ENCODE results near the gene KRT81. TPM values are rescaled to one million over a fixed set of nuclear protein-coding genes. Genes with fewer than 3 reads are reported as not detected.

The KRT81 gene
- total and polyA plus RNA-seq, 7 donors = 0.03 to 0.14 TPM; not detected in 5

DNA sequence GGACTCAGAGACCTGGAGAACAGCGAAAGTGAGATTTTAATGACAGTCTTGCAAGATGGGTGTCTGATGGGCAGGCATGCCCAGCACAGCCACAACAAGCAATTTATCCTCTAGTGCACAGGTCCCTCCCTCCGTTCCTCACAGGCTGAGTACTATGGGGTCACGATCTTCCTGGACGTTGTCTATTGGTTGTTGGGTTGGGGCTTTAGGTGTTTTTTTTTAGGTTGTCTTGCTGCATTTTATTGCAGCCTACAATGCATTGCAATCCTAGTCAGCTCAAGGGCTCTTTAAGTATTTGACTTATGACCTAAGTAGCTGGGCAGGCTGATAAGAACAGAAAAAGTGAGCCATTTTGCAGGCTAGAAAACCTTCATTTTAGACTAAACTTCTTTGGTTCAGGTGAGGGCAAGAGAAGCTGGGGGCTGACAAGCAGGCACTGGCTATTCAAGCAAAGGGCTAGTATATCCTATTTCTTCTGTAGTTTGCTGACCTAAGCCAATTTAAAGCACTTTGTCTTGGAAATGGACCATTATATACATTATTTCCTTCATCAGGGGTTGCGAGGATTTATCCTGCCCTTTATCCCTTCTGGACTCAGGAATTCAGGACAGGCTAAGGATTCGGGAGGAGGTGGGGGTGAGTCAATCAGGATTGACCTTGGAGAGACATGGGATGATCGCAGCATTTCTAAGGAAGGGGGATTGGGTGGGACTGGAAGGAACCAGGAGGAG, 52.3 kb downstream of the KRT81 start:
- peaks cover 8% of the 10 kb centered on the region for H3K4me1 ChIP-seq
- 90 to 95% (median 91%) methylated on average over 7 of the region's 7 CpGs for WGBS, 3 donors
- H3K27me3 ChIP-seq (ENCODE audit: insufficient read depth in 3 of 3, low read length in 2 of 3) = peaks cover 0 to 8% (median 5%) of the 10 kb centered on the region in 3 donors
- H3K27ac ChIP-seq = no peak overlapping the region
- H3K9me3 ChIP-seq = no peaks in the 10 kb centered on the region
- no peak overlapping the region for H3K4me3 ChIP-seq
- intact Hi-C loops (cut with DNase I) = no loop called here
- no peak for ATAC-seq
- no peaks in the 10 kb centered on the region for H3K36me3 ChIP-seq (ENCODE audit: insufficient read depth in 1 of 2, low read depth in 1 of 2)
- no peak for DNase-seq
- TF ChIP-seq, protein P1, sequence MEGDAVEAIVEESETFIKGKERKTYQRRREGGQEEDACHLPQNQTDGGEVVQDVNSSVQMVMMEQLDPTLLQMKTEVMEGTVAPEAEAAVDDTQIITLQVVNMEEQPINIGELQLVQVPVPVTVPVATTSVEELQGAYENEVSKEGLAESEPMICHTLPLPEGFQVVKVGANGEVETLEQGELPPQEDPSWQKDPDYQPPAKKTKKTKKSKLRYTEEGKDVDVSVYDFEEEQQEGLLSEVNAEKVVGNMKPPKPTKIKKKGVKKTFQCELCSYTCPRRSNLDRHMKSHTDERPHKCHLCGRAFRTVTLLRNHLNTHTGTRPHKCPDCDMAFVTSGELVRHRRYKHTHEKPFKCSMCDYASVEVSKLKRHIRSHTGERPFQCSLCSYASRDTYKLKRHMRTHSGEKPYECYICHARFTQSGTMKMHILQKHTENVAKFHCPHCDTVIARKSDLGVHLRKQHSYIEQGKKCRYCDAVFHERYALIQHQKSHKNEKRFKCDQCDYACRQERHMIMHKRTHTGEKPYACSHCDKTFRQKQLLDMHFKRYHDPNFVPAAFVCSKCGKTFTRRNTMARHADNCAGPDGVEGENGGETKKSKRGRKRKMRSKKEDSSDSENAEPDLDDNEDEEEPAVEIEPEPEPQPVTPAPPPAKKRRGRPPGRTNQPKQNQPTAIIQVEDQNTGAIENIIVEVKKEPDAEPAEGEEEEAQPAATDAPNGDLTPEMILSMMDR (IDR thresholded peaks at IDR 0.05) = no peak

DNA sequence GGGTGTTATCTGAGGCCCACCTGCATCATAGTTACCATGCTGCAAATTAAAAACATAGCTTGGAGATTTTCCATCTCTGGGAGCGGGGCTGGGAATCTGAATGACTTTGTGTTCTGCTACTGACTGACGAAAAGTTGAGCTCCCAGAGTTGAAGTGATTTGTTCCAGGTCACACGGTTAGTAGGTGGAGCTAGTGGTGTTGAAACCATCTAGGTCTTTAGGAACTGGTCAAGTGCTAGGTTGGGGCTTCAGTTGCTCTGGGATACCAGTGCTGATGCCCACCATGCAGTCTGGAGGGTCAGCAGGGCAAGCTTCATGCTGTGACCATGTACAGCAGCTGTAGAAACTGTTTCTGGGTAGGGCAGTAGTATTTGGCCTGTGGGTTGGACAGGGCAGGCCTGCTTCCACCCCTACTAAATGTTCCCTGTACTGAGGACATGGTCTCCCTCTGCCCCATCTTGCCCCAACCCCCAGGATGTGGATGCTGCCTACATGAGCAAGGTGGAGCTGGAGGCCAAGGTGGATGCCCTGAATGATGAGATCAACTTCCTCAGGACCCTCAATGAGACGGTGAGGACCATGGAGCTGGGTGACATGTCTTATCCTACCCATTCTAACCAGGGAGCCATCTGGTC, 53.0 kb downstream of the KRT81 start:
- H3K27ac ChIP-seq = no peak overlapping the region
- peaks cover under 1% of the 10 kb centered on the region for H3K4me1 ChIP-seq
- no peak for DNase-seq
- no peaks in the 10 kb centered on the region for H3K9me3 ChIP-seq
- no peaks in the 10 kb centered on the region for H3K36me3 ChIP-seq (ENCODE audit: insufficient read depth in 1 of 2, low read depth in 1 of 2)
- no peak for ATAC-seq
- H3K4me3 ChIP-seq = no peak overlapping the region
- 86 to 90% (median 89%) methylated on average over 4 of the region's 4 CpGs for WGBS, 3 donors
- peaks cover 0 to 16% (median 10%) of the 10 kb centered on the region in 3 donors for H3K27me3 ChIP-seq (ENCODE audit: insufficient read depth in 3 of 3, low read length in 2 of 3)
- intact Hi-C loops (cut with DNase I) = no loop called here
- TF ChIP-seq, protein P1 (IDR thresholded peaks at IDR 0.05) = no peak

GRCh38 chr12:52236386-52237050, 54.8 kb downstream of the KRT81 start:
- intact Hi-C loops (cut with DNase I) = no loop called here
- no peaks in the 10 kb centered on the region for H3K4me1 ChIP-seq
- H3K36me3 ChIP-seq (ENCODE audit: insufficient read depth in 1 of 2, low read depth in 1 of 2) = no peaks in the 10 kb centered on the region
- ATAC-seq = no peak
- 90 to 95% (median 92%) methylated on average over 3 of the region's 3 CpGs for WGBS, 3 donors
- H3K27ac ChIP-seq = no peak overlapping the region
- TF ChIP-seq, protein P1 (IDR thresholded peaks at IDR 0.05) = no peak
- no peak overlapping the region for H3K4me3 ChIP-seq
- peaks cover 0 to 33% (median 17%) of the 10 kb centered on the region in 3 donors for H3K27me3 ChIP-seq (ENCODE audit: insufficient read depth in 3 of 3, low read length in 2 of 3)
- DNase-seq = no peak
- H3K9me3 ChIP-seq = no peaks in the 10 kb centered on the region

Other genes starting within 250 kb of the KRT81 start
- 10 to 100 TPM; 17.5 to 92.8 (median 56.9) TPM for gene NR4A1, start 240.1 kb downstream of the KRT81 start, total RNA-seq
- 10 to 100 TPM; 35.5 to 74.0 (median 50.2) TPM for gene NR4A1, start 240.1 kb downstream of the KRT81 start, polyA plus RNA-seq
- gene ATG101, start 221.6 kb downstream of the KRT81 start, total RNA-seq = 10 to 100 TPM; 25.1 to 35.3 (median 26.5) TPM
- 100 to 1,000 TPM in 1 of 3 donors, 10 to 100 TPM in 2; 39.5 to 154 (median 90.0) TPM for gene ATG101, start 221.6 kb downstream of the KRT81 start, polyA plus RNA-seq
- under 1 TPM in 2 of 4 donors, not detected in 2; 0.16 to 0.32 TPM for gene SMIM41, start 211.8 kb downstream of the KRT81 start, total RNA-seq
- under 1 TPM in 1 of 3 donors, not detected in 2; 0.20 TPM for gene SMIM41, start 211.8 kb downstream of the KRT81 start, polyA plus RNA-seq
- 10 to 100 TPM in 1 of 4 donors, 1 to 10 TPM in 2, under 1 TPM in 1; 0.11 to 14.0 (median 2.9) TPM for gene KRT80, start 99.5 kb downstream of the KRT81 start, total RNA-seq
- under 1 TPM; 0.13 to 0.44 (median 0.24) TPM for gene KRT80, start 99.5 kb downstream of the KRT81 start, polyA plus RNA-seq
- gene KRT7, start 58.3 kb downstream of the KRT81 start, total RNA-seq = 1 to 10 TPM in 3 of 4 donors, under 1 TPM in 1; 0.39 to 3.9 (median 1.9) TPM
- gene KRT7, start 58.3 kb downstream of the KRT81 start, polyA plus RNA-seq = 1 to 10 TPM in 2 of 3 donors, under 1 TPM in 1; 0.56 to 2.2 (median 1.6) TPM
- under 1 TPM in 1 of 4 donors, not detected in 3; 0.77 TPM for gene KRT86, start 16.9 kb downstream of the KRT81 start, total RNA-seq
- gene KRT86, start 16.9 kb downstream of the KRT81 start, polyA plus RNA-seq = under 1 TPM in 2 of 3 donors, not detected in 1; 0.01 to 0.05 TPM
- not detected for gene KRT83, start 29.9 kb upstream of the KRT81 start, total RNA-seq
- not detected for gene KRT83, start 29.9 kb upstream of the KRT81 start, polyA plus RNA-seq
- not detected for gene KRT85, start 75.9 kb upstream of the KRT81 start, total RNA-seq
- not detected for gene KRT85, start 75.9 kb upstream of the KRT81 start, polyA plus RNA-seq
- not detected for gene KRT84, start 94.1 kb upstream of the KRT81 start, total RNA-seq
- gene KRT84, start 94.1 kb upstream of the KRT81 start, polyA plus RNA-seq = not detected
- not detected for gene KRT82, start 114.8 kb upstream of the KRT81 start, total RNA-seq
- not detected for gene KRT82, start 114.8 kb upstream of the KRT81 start, polyA plus RNA-seq
- gene KRT75, start 142.8 kb upstream of the KRT81 start, total RNA-seq = not detected
- gene KRT75, start 142.8 kb upstream of the KRT81 start, polyA plus RNA-seq = not detected
- gene KRT6B, start 160.6 kb upstream of the KRT81 start, total RNA-seq = under 1 TPM in 2 of 4 donors, not detected in 2; 0.26 to 0.32 TPM
- under 1 TPM in 2 of 3 donors, not detected in 1; 0.04 TPM for gene KRT6B, start 160.6 kb upstream of the KRT81 start, polyA plus RNA-seq
- gene KRT6C, start 182.3 kb upstream of the KRT81 start, total RNA-seq = under 1 TPM in 2 of 4 donors, not detected in 2; 0.21 to 0.24 TPM
- gene KRT6C, start 182.3 kb upstream of the KRT81 start, polyA plus RNA-seq = under 1 TPM in 1 of 3 donors, not detected in 2; 0.04 TPM
- gene KRT6A, start 201.7 kb upstream of the KRT81 start, total RNA-seq = 1 to 10 TPM in 2 of 4 donors, under 1 TPM in 1, not detected in 1; 0.53 to 1.4 (median 1.2) TPM
- under 1 TPM; 0.13 to 0.51 (median 0.35) TPM for gene KRT6A, start 201.7 kb upstream of the KRT81 start, polyA plus RNA-seq
- gene KRT5, start 228.9 kb upstream of the KRT81 start, total RNA-seq = 1 to 10 TPM in 1 of 4 donors, under 1 TPM in 2, not detected in 1; 0.61 to 1.4 (median 0.85) TPM
- under 1 TPM; 0.21 to 0.86 (median 0.48) TPM for gene KRT5, start 228.9 kb upstream of the KRT81 start, polyA plus RNA-seq